ENCODE measurements around the gene ESPNL. TPM values are rescaled to one million over a fixed set of nuclear protein-coding genes. Genes with fewer than 3 reads are reported as not detected.

The ESPNL gene
- total RNA-seq, 2 experiments from 2014 or later, result not detected

- no peak overlapping the region for H3K27ac Mint-ChIP-seq
- H3K4me3 Mint-ChIP-seq, result no peak overlapping the region
- no peak for DNase-seq
- H3K4me1 Mint-ChIP-seq, result no peaks in the 10 kb centered on the region
- H3K36me3 Mint-ChIP-seq, result no peaks in the 10 kb centered on the region
- H3K27me3 Mint-ChIP-seq, result no peaks in the 10 kb centered on the region
- no peaks in the 10 kb centered on the region for H3K9me3 Mint-ChIP-seq
Observed at GRCh38 chr2:238134393-238134785, 34.2 kb downstream of the ESPNL start.

GRCh38 chr2:238135601-238136150 lies 35.5 kb downstream of the ESPNL start:
- no peaks in the 10 kb centered on the region for H3K27me3 Mint-ChIP-seq
- H3K4me1 Mint-ChIP-seq, result no peaks in the 10 kb centered on the region
- no peaks in the 10 kb centered on the region for H3K36me3 Mint-ChIP-seq
- H3K27ac Mint-ChIP-seq, result no peak overlapping the region
- H3K9me3 Mint-ChIP-seq, result no peaks in the 10 kb centered on the region
- no peak for DNase-seq
- no peak overlapping the region for H3K4me3 Mint-ChIP-seq

GRCh38 chr2:238136820-238137537 lies 36.8 kb downstream of the ESPNL start:
- H3K4me3 Mint-ChIP-seq, result no peak overlapping the region
- peaks cover 5% of the 10 kb centered on the region for H3K4me1 Mint-ChIP-seq
- H3K36me3 Mint-ChIP-seq, result no peaks in the 10 kb centered on the region
- no peak overlapping the region for H3K27ac Mint-ChIP-seq
- H3K9me3 Mint-ChIP-seq, result no peaks in the 10 kb centered on the region
- DNase-seq, result no peak
- H3K27me3 Mint-ChIP-seq, result no peaks in the 10 kb centered on the region

GRCh38 chr2:238137885-238138284 lies 37.7 kb downstream of the ESPNL start:
- Mint-ChIP-seq H3K27ac (no peak overlapping the region), H3K36me3 (no peaks in the 10 kb centered on the region), H3K9me3 (no peaks in the 10 kb centered on the region), H3K4me3 (no peak overlapping the region), H3K27me3 (no peaks in the 10 kb centered on the region), H3K4me1 (peaks cover 6% of the 10 kb centered on the region)
- no peak for DNase-seq

- Mint-ChIP-seq H3K36me3 (no peaks in the 10 kb centered on the region), H3K4me1 (peaks cover 6% of the 10 kb centered on the region), H3K27me3 (no peaks in the 10 kb centered on the region)
Observed at GRCh38 chr2:238138331-238139195, 38.4 kb downstream of the ESPNL start, which contains the start of gene KLHL30. Gene KLHL30 (plus strand): TSS chr2:238138668. CDS start chr2:238140755, 2,087 bp downstream.

GRCh38 chr2:238139196-238140039 lies 39.3 kb downstream of the ESPNL start:
- no peak overlapping the region for H3K4me3 Mint-ChIP-seq
- H3K4me1 Mint-ChIP-seq, result peaks cover 7% of the 10 kb centered on the region
- no peaks in the 10 kb centered on the region for H3K27me3 Mint-ChIP-seq
- peak; percentile 47 for DNase-seq
- no peaks in the 10 kb centered on the region for H3K36me3 Mint-ChIP-seq
- no peaks in the 10 kb centered on the region for H3K9me3 Mint-ChIP-seq
- no peak overlapping the region for H3K27ac Mint-ChIP-seq

More at GRCh38 chr2:238138331-238139195, 38.4 kb downstream of the ESPNL start, which contains the start of gene KLHL30:
- Mint-ChIP-seq H3K9me3 (no peaks in the 10 kb centered on the region), H3K27ac (no peak within 1 kb of the TSS), H3K4me3 (no peak within 1 kb of the TSS)
- DNase-seq, result no peak

GRCh38 chr2:238140040-238140439 lies 39.9 kb downstream of the ESPNL start:
- Mint-ChIP-seq H3K36me3 (no peaks in the 10 kb centered on the region), H3K4me3 (no peak overlapping the region), H3K27ac (no peak overlapping the region), H3K27me3 (no peaks in the 10 kb centered on the region), H3K9me3 (no peaks in the 10 kb centered on the region), H3K4me1 (peaks cover 7% of the 10 kb centered on the region)
- DNase-seq, result no peak

GRCh38 chr2:238140721-238141540 lies 40.8 kb downstream of the ESPNL start:
- H3K36me3 Mint-ChIP-seq, result no peaks in the 10 kb centered on the region
- no peak overlapping the region for H3K4me3 Mint-ChIP-seq
- no peaks in the 10 kb centered on the region for H3K9me3 Mint-ChIP-seq
- H3K27ac Mint-ChIP-seq, result no peak overlapping the region
- no peak for DNase-seq
- peaks cover 7% of the 10 kb centered on the region for H3K4me1 Mint-ChIP-seq
- no peaks in the 10 kb centered on the region for H3K27me3 Mint-ChIP-seq

GRCh38 chr2:238141541-238142318 lies 41.6 kb downstream of the ESPNL start:
- no peaks in the 10 kb centered on the region for H3K9me3 Mint-ChIP-seq
- no peaks in the 10 kb centered on the region for H3K27me3 Mint-ChIP-seq
- H3K36me3 Mint-ChIP-seq, result no peaks in the 10 kb centered on the region
- no peak overlapping the region for H3K4me3 Mint-ChIP-seq
- no peak overlapping the region for H3K27ac Mint-ChIP-seq
- DNase-seq, result no peak
- peaks cover 7% of the 10 kb centered on the region for H3K4me1 Mint-ChIP-seq

- no peaks in the 10 kb centered on the region for H3K27me3 Mint-ChIP-seq
- no peak overlapping the region for H3K27ac Mint-ChIP-seq
- no peak overlapping the region for H3K4me3 Mint-ChIP-seq
- H3K4me1 Mint-ChIP-seq, result peaks cover 7% of the 10 kb centered on the region
- no peaks in the 10 kb centered on the region for H3K36me3 Mint-ChIP-seq
- H3K9me3 Mint-ChIP-seq, result no peaks in the 10 kb centered on the region
- DNase-seq, result no peak
Observed at GRCh38 chr2:238142382-238143205, 42.5 kb downstream of the ESPNL start.

GRCh38 chr2:238143239-238143951 lies 43.3 kb downstream of the ESPNL start:
- Mint-ChIP-seq H3K36me3 (no peaks in the 10 kb centered on the region), H3K9me3 (no peaks in the 10 kb centered on the region), H3K27me3 (no peaks in the 10 kb centered on the region), H3K4me1 (peaks cover 7% of the 10 kb centered on the region), H3K27ac (no peak overlapping the region), H3K4me3 (no peak overlapping the region)
- DNase-seq, result no peak

- Mint-ChIP-seq H3K4me3 (no peak overlapping the region), H3K9me3 (no peaks in the 10 kb centered on the region), H3K27ac (no peak overlapping the region), H3K27me3 (no peaks in the 10 kb centered on the region), H3K4me1 (peaks cover 7% of the 10 kb centered on the region), H3K36me3 (no peaks in the 10 kb centered on the region)
- DNase-seq, result no peak
Observed at GRCh38 chr2:238144262-238144661, 44.1 kb downstream of the ESPNL start.
